Breast epithelium (tissue), 3 donors: ENCODE measurements around the gene FGFR3.

Experiments used
- POLR2A ChIP-seq: fragments of 450-650 bp; IDR thresholded peaks from one replicate; pipeline ENCODE4 v1.6.1; 2016; ENCODE audit warnings: antibody characterized with exemption, mild to moderate bottlenecking, moderate library complexity
- TF ChIP-seq, protein P1 (sequence below), 3 donors: fragments of 450-650 bp; IDR thresholded peaks; one replicate each; pipeline ENCODE4 v1.5.1; 2016 to 2017; ENCODE audit warnings: antibody characterized with exemption in 3 of 3, mild to moderate bottlenecking in 3 of 3, moderate library complexity in 3 of 3

DNA sequence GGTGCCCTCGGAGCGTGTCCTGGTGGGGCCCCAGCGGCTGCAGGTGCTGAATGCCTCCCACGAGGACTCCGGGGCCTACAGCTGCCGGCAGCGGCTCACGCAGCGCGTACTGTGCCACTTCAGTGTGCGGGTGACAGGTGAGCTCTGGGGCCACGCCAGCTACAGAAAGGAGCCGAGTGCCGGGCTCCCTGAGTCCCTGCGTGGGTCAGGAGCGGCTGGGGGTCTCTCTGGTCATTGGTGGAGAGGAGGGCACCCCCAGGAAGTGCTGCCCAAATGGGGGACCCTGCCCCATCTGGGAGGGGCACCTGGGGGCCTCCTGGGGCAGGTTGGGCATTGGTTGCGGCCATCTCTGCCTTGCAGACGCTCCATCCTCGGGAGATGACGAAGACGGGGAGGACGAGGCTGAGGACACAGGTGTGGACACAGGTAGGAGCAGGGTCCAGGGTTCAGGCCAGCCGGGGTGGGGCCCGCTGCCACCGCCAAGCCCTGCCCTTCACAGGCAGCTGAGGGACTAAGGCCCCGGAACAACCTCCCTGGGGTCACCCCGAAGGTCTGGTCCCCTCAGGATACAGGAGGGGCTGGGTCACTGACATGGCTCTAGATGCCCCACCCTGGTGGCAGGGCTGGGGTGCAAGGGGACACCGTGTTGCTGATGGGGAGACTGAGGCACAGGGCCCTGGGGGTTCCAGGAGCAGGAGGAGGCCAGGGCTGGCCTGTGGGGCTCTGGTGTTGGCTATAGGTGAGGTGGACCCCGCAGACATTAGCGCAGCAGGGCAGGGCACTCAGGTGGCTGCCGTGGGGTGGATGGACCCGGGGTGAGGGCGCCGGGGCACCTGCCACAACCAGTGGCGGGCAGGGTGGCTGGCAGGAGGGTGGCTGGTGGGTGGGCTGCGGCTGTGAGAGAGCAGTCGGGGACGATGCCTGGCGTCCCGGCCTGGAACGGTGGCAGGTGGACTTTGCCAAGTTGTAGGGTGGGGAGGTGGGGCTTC lies 6.6 kb downstream of the FGFR3 start:
- TF ChIP-seq, protein P1, sequence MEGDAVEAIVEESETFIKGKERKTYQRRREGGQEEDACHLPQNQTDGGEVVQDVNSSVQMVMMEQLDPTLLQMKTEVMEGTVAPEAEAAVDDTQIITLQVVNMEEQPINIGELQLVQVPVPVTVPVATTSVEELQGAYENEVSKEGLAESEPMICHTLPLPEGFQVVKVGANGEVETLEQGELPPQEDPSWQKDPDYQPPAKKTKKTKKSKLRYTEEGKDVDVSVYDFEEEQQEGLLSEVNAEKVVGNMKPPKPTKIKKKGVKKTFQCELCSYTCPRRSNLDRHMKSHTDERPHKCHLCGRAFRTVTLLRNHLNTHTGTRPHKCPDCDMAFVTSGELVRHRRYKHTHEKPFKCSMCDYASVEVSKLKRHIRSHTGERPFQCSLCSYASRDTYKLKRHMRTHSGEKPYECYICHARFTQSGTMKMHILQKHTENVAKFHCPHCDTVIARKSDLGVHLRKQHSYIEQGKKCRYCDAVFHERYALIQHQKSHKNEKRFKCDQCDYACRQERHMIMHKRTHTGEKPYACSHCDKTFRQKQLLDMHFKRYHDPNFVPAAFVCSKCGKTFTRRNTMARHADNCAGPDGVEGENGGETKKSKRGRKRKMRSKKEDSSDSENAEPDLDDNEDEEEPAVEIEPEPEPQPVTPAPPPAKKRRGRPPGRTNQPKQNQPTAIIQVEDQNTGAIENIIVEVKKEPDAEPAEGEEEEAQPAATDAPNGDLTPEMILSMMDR (IDR thresholded peaks at IDR 0.05) = no peak
- TF ChIP-seq POLR2A = no peak
